B cell (primary cell): Measurements from ENCODE around the gene DACH1. TPM values are rescaled to one million over a fixed set of nuclear protein-coding genes. Genes with fewer than 3 reads are reported as not detected.

ENCODE experiments used
- ATAC-seq: fragments of 200-7000 bp; cut with Tn5 transposase; one replicate; pipeline ENCODE4 v1.10.0; 2021; ENCODE audit warnings: low read depth, mild to moderate bottlenecking, moderate number of reproducible peaks, moderate library complexity
- CTCF ChIA-PET: fragments of 350-600 bp; sonication (Branson Sonifier 250); formaldehyde crosslinking; loops from one replicate; lab custom pipeline; 2021; ENCODE audit warnings: antibody characterized with exemption, inconsistent platforms; lab: Charles Lee
- POLR2A ChIA-PET: fragments of 350-600 bp; sonication (Branson Sonifier 250); formaldehyde crosslinking; loops from one replicate; lab custom pipeline; 2021; ENCODE audit warnings: antibody characterized with exemption; lab: Charles Lee
- DNase-seq: peaks from one replicate; pipeline ENCODE4 v3.0.0; 2013
- H2AFZ ChIP-seq: 2 replicates; pipeline ENCODE4 v1.6.1; 2012; ENCODE audit warnings: mild to moderate bottlenecking, low read depth, low read length; ENCODE audit not compliant: insufficient read depth, poor library complexity, severe bottlenecking
- H3K27ac ChIP-seq, 2 donors: 1 replicate in 1 of 2; 2 replicates in 1 of 2; pipeline ENCODE4 v1.5.1; 2012 to 2013; ENCODE audit warnings: low read length in 2 of 2, mild to moderate bottlenecking in 2 of 2, moderate library complexity in 1 of 2
- H3K27me3 ChIP-seq, 4 experiments: fragments of 200-600 bp in 1 of 4; sonication (generic) in 1 of 4; replicated peaks in 1 of 4; 1 replicate in 2 of 4; 2 replicates in 2 of 4; pipeline versions ENCODE4 v1.6.1 to v1.7.0; 2013 to 2016; ENCODE audit warnings: low read length in 3 of 4, mild to moderate bottlenecking in 2 of 4, mixed read lengths in 1 of 4, moderate library complexity in 1 of 4; ENCODE audit not compliant: insufficient read depth in 4 of 4, control insufficient read depth in 3 of 4; ENCODE audit errors: control extremely low read depth in 1 of 4
- H3K36me3 ChIP-seq, 2 experiments: replicated peaks in 1 of 2; 1 replicate in 1 of 2; 2 replicates in 1 of 2; pipeline versions ENCODE4 v1.6.1 to v1.7.1; 2013; ENCODE audit warnings: low read length in 1 of 2; ENCODE audit not compliant: insufficient read depth in 2 of 2, control insufficient read depth in 1 of 2; ENCODE audit errors: control extremely low read depth in 1 of 2, extremely low read depth in 1 of 2
- H3K4me1 ChIP-seq, 2 donors: fragments of 200-600 bp in 1 of 2; sonication (generic) in 1 of 2; 1 replicate in 1 of 2; 2 replicates in 1 of 2; pipeline versions ENCODE4 v1.5.1 to v1.6.1; 2013 to 2017; ENCODE audit warnings: low read length in 2 of 2; ENCODE audit not compliant: control insufficient read depth in 2 of 2, insufficient read depth in 2 of 2
- H3K4me2 ChIP-seq: replicated peaks from 2 replicates; pipeline ENCODE3; 2012; ENCODE audit warnings: mild to moderate bottlenecking, low read depth, low read length; ENCODE audit not compliant: poor library complexity, severe bottlenecking
- H3K4me3 ChIP-seq, 5 experiments: fragments of 200-600 bp in 1 of 5; sonication (generic) in 1 of 5; 1 replicate in 3 of 5; 2 replicates in 2 of 5; pipeline versions ENCODE4 v1.5.1 to v1.7.0; 2011 to 2016; ENCODE audit warnings: low read length in 4 of 5, mild to moderate bottlenecking in 4 of 5, low read depth in 2 of 5, control low read depth in 1 of 5, moderate library complexity in 1 of 5; ENCODE audit not compliant: insufficient read depth in 1 of 5; ENCODE audit errors: control extremely low read depth in 1 of 5, extremely low read depth in 1 of 5
- H3K79me2 ChIP-seq: fragments of 200-600 bp; sonication (generic); one replicate; pipeline ENCODE4 v1.6.0; 2016; ENCODE audit warnings: low read length; ENCODE audit not compliant: control insufficient read depth, insufficient read depth
- H3K9ac ChIP-seq: fragments of 200-600 bp; sonication (generic); 2 replicates; pipeline ENCODE4 v1.6.1; 2017; ENCODE audit warnings: mild to moderate bottlenecking, low read length, moderate library complexity
- H3K9me3 ChIP-seq, 3 donors: one replicate each; pipeline versions ENCODE4 v1.6.1 to v1.7.1; 2013; ENCODE audit warnings: low read length in 2 of 3; ENCODE audit not compliant: control insufficient read depth in 2 of 3, insufficient read depth in 1 of 3; ENCODE audit errors: control extremely low read depth in 1 of 3
- H4K20me1 ChIP-seq: 2 replicates; pipeline ENCODE4 v1.6.0; 2012; ENCODE audit warnings: mild to moderate bottlenecking, low read length; ENCODE audit not compliant: insufficient read depth, control insufficient read depth, poor library complexity, severe bottlenecking
- H3K27ac Mint-ChIP-seq: one replicate; pipeline ENCODE4 v1.8.0; 2021; ENCODE audit warnings: mixed read lengths
- H3K27me3 Mint-ChIP-seq: one replicate; pipeline ENCODE4 v1.8.0; 2021; ENCODE audit warnings: mixed read lengths
- H3K4me1 Mint-ChIP-seq: one replicate; pipeline ENCODE4 v1.8.0; 2021; ENCODE audit warnings: mixed read lengths
- H3K4me3 Mint-ChIP-seq: one replicate; pipeline ENCODE4 v1.8.0; 2021; ENCODE audit warnings: mixed read lengths
- H3K9me3 Mint-ChIP-seq: one replicate; pipeline ENCODE4 v1.8.0; 2022; ENCODE audit warnings: mixed read lengths; ENCODE audit not compliant: insufficient read depth
- EZH2 ChIP-seq: IDR thresholded peaks from 2 replicates; pipeline ENCODE4 v1.6.1; 2012; ENCODE audit warnings: borderline replicate concordance, low read depth, mild to moderate bottlenecking, moderate library complexity, low read length; ENCODE audit not compliant: insufficient read depth, poor library complexity, severe bottlenecking
- WGBS: methylation state at CpG from one replicate; pipeline ENCODE4 v1.1.5; 2013; ENCODE audit warnings: missing lambda C conversion rate; ENCODE audit not compliant: insufficient coverage; 5-methylcytosine and 5-hydroxymethylcytosine counted together
- intact Hi-C: fragments of 100-400 bp; cut with micrococcal nuclease; formaldehyde crosslinking; loops from one replicate; pipeline ENCODE4 v1.10.0; 2022
- polyA plus RNA-seq: library from polyadenylated mRNA; depleted of rRNA; stranded (reverse); fragments of >200 nt; gene quantifications from 2 replicates; pipeline ENCODE4 v1.2.3, GENCODE V29; 2012
- total RNA-seq, 2 donors: library from RNA; stranded (reverse); fragments of 120-200 nt in 1 of 2; gene quantifications; 1 replicate in 1 of 2; 2 replicates in 1 of 2; pipeline versions ENCODE4 v1.2.3 to v1.2.4, GENCODE V29; 2013 to 2022
- TF ChIP-seq, protein P1 (sequence below): fragments of 200-600 bp; IDR thresholded peaks from one replicate; pipeline ENCODE4 v1.8.0; 2022; ENCODE audit warnings: antibody characterized with exemption, mild to moderate bottlenecking

The DACH1 gene
- total and polyA plus RNA-seq, 2 donors (not counting 1 experiment from before 2014, with no cell fraction given): not detected

DNA sequence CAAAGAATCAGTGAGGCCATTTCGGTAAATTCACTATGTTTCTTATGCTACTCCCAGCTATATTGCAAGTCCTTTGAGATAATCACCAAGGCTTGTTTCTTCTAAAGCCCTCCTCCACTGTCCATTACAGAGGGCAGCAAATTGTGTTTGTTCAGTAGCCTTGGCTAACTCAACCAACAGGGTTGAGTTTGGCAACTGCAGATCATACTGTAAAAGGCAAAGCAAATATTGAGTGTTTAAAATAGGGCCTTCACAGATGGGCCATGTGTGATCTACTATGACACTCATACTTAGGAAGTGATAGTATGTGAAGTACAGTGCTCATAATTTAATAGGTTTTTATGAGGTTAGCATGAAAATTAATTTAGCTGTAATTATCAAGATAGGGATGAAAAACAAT lies 171.3 kb downstream of the DACH1 start:
- no peak overlapping the region for H2AFZ ChIP-seq
- H3K4me2 ChIP-seq: no peak overlapping the region
- Mint-ChIP-seq H3K27me3 (no peaks in the 10 kb centered on the region), H3K9me3 (no peaks in the 10 kb centered on the region), H3K27ac (no peak overlapping the region), H3K4me1 (no peaks in the 10 kb centered on the region), H3K4me3 (no peak overlapping the region)
- no peak overlapping the region for H3K4me3 ChIP-seq
- no peak overlapping the region for H3K9ac ChIP-seq
- no peak overlapping the region for H3K27ac ChIP-seq
- H3K27me3 ChIP-seq: no peaks in the 10 kb centered on the region
- intact Hi-C loops: no loop called here
- no peaks in the 10 kb centered on the region for H3K4me1 ChIP-seq
- H3K79me2 ChIP-seq: no peaks in the 10 kb centered on the region
- no peak for DNase-seq
- TF ChIP-seq EZH2: no peak
- TF ChIP-seq, protein P1, sequence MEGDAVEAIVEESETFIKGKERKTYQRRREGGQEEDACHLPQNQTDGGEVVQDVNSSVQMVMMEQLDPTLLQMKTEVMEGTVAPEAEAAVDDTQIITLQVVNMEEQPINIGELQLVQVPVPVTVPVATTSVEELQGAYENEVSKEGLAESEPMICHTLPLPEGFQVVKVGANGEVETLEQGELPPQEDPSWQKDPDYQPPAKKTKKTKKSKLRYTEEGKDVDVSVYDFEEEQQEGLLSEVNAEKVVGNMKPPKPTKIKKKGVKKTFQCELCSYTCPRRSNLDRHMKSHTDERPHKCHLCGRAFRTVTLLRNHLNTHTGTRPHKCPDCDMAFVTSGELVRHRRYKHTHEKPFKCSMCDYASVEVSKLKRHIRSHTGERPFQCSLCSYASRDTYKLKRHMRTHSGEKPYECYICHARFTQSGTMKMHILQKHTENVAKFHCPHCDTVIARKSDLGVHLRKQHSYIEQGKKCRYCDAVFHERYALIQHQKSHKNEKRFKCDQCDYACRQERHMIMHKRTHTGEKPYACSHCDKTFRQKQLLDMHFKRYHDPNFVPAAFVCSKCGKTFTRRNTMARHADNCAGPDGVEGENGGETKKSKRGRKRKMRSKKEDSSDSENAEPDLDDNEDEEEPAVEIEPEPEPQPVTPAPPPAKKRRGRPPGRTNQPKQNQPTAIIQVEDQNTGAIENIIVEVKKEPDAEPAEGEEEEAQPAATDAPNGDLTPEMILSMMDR: no peak
- ChIA-PET POLR2A (no interaction called here), CTCF (no interaction called here)
- H3K36me3 ChIP-seq: no peaks in the 10 kb centered on the region
- H3K9me3 ChIP-seq: no peaks in the 10 kb centered on the region
- ATAC-seq: no peak
- WGBS: no CpG with 5 or more reads among the region's 1 CpG
- H4K20me1 ChIP-seq: no peaks in the 10 kb centered on the region

DNA sequence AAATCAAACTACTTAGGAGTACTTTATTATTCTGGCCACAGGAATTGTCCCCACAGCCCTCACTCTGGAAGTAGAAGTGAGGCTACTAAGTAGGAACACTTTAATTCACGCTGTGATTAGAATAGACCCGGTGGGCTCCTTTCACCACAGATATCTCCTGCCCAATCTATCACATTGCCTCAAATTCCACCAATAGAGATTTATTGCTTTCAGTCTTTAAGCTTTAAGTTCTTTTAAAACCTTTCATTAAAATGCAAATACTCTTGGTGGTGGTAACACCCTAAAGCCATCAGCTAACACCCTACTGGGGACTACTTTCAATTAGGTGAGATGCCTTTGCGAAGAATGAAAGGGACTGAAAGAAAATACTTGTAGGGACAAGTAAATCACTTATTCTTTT lies 181.9 kb downstream of the DACH1 start:
- Histone ChIP-seq H3K27me3 (no peaks in the 10 kb centered on the region), H3K9ac (no peak overlapping the region), H3K79me2 (no peaks in the 10 kb centered on the region), H3K36me3 (no peaks in the 10 kb centered on the region), H4K20me1 (no peaks in the 10 kb centered on the region), H3K4me3 (no peak overlapping the region), H3K9me3 (no peaks in the 10 kb centered on the region), H2AFZ (no peak overlapping the region), H3K4me2 (no peak overlapping the region), H3K27ac (no peak overlapping the region), H3K4me1 (no peaks in the 10 kb centered on the region)
- intact Hi-C loops: no loop called here
- no peaks in the 10 kb centered on the region for H3K9me3 Mint-ChIP-seq
- no peak overlapping the region for H3K27ac Mint-ChIP-seq
- TF ChIP-seq EZH2: no peak
- TF ChIP-seq, protein P1: no peak
- H3K4me1 Mint-ChIP-seq: no peaks in the 10 kb centered on the region
- ATAC-seq (no peak), DNase-seq (no peak)
- 60% methylated on average over 1 of the region's 3 CpGs for WGBS
- H3K4me3 Mint-ChIP-seq: no peak overlapping the region
- ChIA-PET CTCF (no interaction called here), POLR2A (no interaction called here)
- H3K27me3 Mint-ChIP-seq: no peaks in the 10 kb centered on the region
